WTC11 (cell line): ENCODE data around the gene ZSWIM6. TPM values are rescaled to one million over a fixed set of nuclear protein-coding genes. Genes with fewer than 3 reads are reported as not detected.

ENCODE experiments used
- ATAC-seq: fragments of 200-7000 bp; cut with Tn5 transposase; 2 replicates; pipeline ENCODE4 v1.10.0; 2021; ENCODE audit warnings: mild to moderate bottlenecking, moderate library complexity
- CTCF ChIA-PET: fragments of 300-600 bp; sonication (Branson Sonifier 250); formaldehyde crosslinking; loops from one replicate; lab custom pipeline; 2021; ENCODE audit warnings: antibody characterized with exemption; lab: Charles Lee
- POLR2A ChIA-PET: fragments of 350-600 bp; sonication (Branson Sonifier 250); formaldehyde crosslinking; loops from one replicate; lab custom pipeline; 2021; ENCODE audit warnings: antibody characterized with exemption; lab: Charles Lee
- DNase-seq: peaks from one replicate; pipeline ENCODE4 v3.0.0; 2021; ENCODE audit warnings: low spot score
- H3K27ac Mint-ChIP-seq: 2 replicates; pipeline ENCODE4 v1.8.0; 2021; ENCODE audit warnings: mixed read lengths
- H3K27me3 Mint-ChIP-seq: 2 replicates; pipeline ENCODE4 v1.8.0; 2021; ENCODE audit warnings: low read depth, mild to moderate bottlenecking, moderate library complexity, mixed read lengths
- H3K36me3 Mint-ChIP-seq: 2 replicates; pipeline ENCODE4 v1.8.0; 2021; ENCODE audit warnings: mixed read lengths
- H3K4me1 Mint-ChIP-seq: 2 replicates; pipeline ENCODE4 v1.8.0; 2022; ENCODE audit warnings: mixed read lengths
- H3K4me3 Mint-ChIP-seq: 2 replicates; pipeline ENCODE4 v1.8.0; 2021; ENCODE audit warnings: mild to moderate bottlenecking, moderate library complexity, mixed read lengths
- H3K9me3 Mint-ChIP-seq: 2 replicates; pipeline ENCODE4 v1.8.0; 2021; ENCODE audit warnings: mixed read lengths
- ARID4B ChIP-seq: sonication (generic); formaldehyde crosslinking; IDR thresholded peaks from 2 replicates; pipeline ENCODE4 v1.8.0; 2023; ENCODE audit warnings: missing genetic modification reagents, mild to moderate bottlenecking, borderline replicate concordance
- CREB1 ChIP-seq: sonication (generic); formaldehyde crosslinking; IDR thresholded peaks from 2 replicates; pipeline ENCODE4 v1.8.0; 2023; ENCODE audit warnings: mild to moderate bottlenecking, missing genetic modification reagents
- CTCF ChIP-seq: fragments of 200-600 bp; IDR thresholded peaks from 2 replicates; pipeline ENCODE4 v1.8.0; 2022; ENCODE audit warnings: antibody characterized with exemption
- E2F4 ChIP-seq: sonication (generic); formaldehyde crosslinking; IDR thresholded peaks from 2 replicates; pipeline ENCODE4 v1.8.1; 2022; ENCODE audit warnings: low read depth, mild to moderate bottlenecking, moderate library complexity, missing genetic modification reagents, borderline replicate concordance
- E2F5 ChIP-seq: sonication (generic); formaldehyde crosslinking; IDR thresholded peaks from 2 replicates; pipeline ENCODE4 v1.8.1; 2022; ENCODE audit warnings: mild to moderate bottlenecking, moderate library complexity, missing genetic modification reagents
- ELF4 ChIP-seq: sonication (generic); formaldehyde crosslinking; IDR thresholded peaks from 2 replicates; pipeline ENCODE4 v1.8.1; 2022; ENCODE audit warnings: low read depth, mild to moderate bottlenecking, moderate library complexity, missing genetic modification reagents
- FOXP1 ChIP-seq: sonication (generic); formaldehyde crosslinking; IDR thresholded peaks from 2 replicates; pipeline ENCODE4 v1.8.0; 2022; ENCODE audit warnings: missing genetic modification reagents, mild to moderate bottlenecking, moderate library complexity, borderline replicate concordance
- GTF2I ChIP-seq: fragments of 250-450 bp; sonication (Bioruptor Pico); conservative IDR thresholded peaks from 2 replicates; pipeline ENCODE4 v1.4.0; 2021; ENCODE audit warnings: mild to moderate bottlenecking
- JAZF1 ChIP-seq: fragments of 250-450 bp; sonication (Bioruptor Pico); IDR thresholded peaks from 2 replicates; pipeline ENCODE4 v1.9.0; 2021; ENCODE audit warnings: moderate library complexity, mild to moderate bottlenecking, inconsistent platforms
- KAT7 ChIP-seq: sonication (generic); formaldehyde crosslinking; IDR thresholded peaks from 2 replicates; pipeline ENCODE4 v1.8.1; 2023; ENCODE audit warnings: missing genetic modification reagents, mild to moderate bottlenecking, borderline replicate concordance
- NR1H2 ChIP-seq: sonication (generic); formaldehyde crosslinking; IDR thresholded peaks from 2 replicates; pipeline ENCODE4 v1.9.0; 2021; ENCODE audit warnings: mild to moderate bottlenecking, moderate library complexity, missing genetic modification reagents
- OVOL2 ChIP-seq: fragments of 250-450 bp; sonication (Bioruptor Pico); IDR thresholded peaks from 2 replicates; pipeline ENCODE4 v1.9.0; 2021; ENCODE audit warnings: mild to moderate bottlenecking, borderline replicate concordance
- PREB ChIP-seq: sonication (generic); formaldehyde crosslinking; IDR thresholded peaks from 2 replicates; pipeline ENCODE4 v1.8.1; 2022; ENCODE audit warnings: mild to moderate bottlenecking, missing genetic modification reagents, moderate library complexity, borderline replicate concordance
- TP53 ChIP-seq: sonication (generic); formaldehyde crosslinking; IDR thresholded peaks from 2 replicates; pipeline ENCODE4 v1.8.1; 2023; ENCODE audit warnings: mild to moderate bottlenecking, missing genetic modification reagents
- ZBTB21 ChIP-seq: sonication (generic); formaldehyde crosslinking; IDR thresholded peaks from 2 replicates; pipeline ENCODE4 v1.8.1; 2023; ENCODE audit warnings: mild to moderate bottlenecking, missing genetic modification reagents, borderline replicate concordance
- ZNF232 ChIP-seq: sonication (generic); formaldehyde crosslinking; IDR thresholded peaks from 2 replicates; pipeline ENCODE4 v1.8.0; 2022; ENCODE audit warnings: mild to moderate bottlenecking, missing genetic modification reagents
- ZNF317 ChIP-seq: sonication (generic); formaldehyde crosslinking; IDR thresholded peaks from 2 replicates; pipeline ENCODE4 v1.8.1; 2023; ENCODE audit warnings: low read depth, mild to moderate bottlenecking, moderate library complexity, missing genetic modification reagents, borderline replicate concordance
- ZNF423 ChIP-seq: fragments of 250-450 bp; sonication (Bioruptor Pico); IDR thresholded peaks from 2 replicates; pipeline ENCODE4 v2.1.2; 2022; ENCODE audit warnings: mild to moderate bottlenecking, moderate library complexity
- ZSCAN18 ChIP-seq: fragments of 250-450 bp; sonication (Bioruptor Pico); IDR thresholded peaks from 2 replicates; pipeline ENCODE4 v2.1.2; 2022; ENCODE audit warnings: mild to moderate bottlenecking, moderate library complexity
- total RNA-seq: library from RNA; stranded (reverse); gene quantifications from 3 replicates; pipeline ENCODE4 v1.2.3, GENCODE V29; 2021

ZSWIM6 gene
- total RNA-seq, 1 experiment from 2014 or later: 12.5 TPM

GRCh38 chr5:61450493-61451279, 118.6 kb downstream of the ZSWIM6 start:
- ChIA-PET CTCF (no interaction called here), POLR2A (no interaction called here)
- ATAC-seq (no peak), DNase-seq (no peak)
- H3K36me3 Mint-ChIP-seq: peaks cover 23% of the 10 kb centered on the region
- H3K9me3 Mint-ChIP-seq: peaks cover 29% of the 10 kb centered on the region
- no peak overlapping the region for H3K4me3 Mint-ChIP-seq
- no peak overlapping the region for H3K27ac Mint-ChIP-seq
- TF ChIP-seq ARID4B (no peak), PREB (CRISPR knock-in tag) (no peak), NR1H2 (CRISPR knock-in tag) (no peak), ZNF232 (CRISPR knock-in tag) (no peak), E2F5 (CRISPR knock-in tag) (no peak), ZNF423 (no peak), E2F4 (no peak), OVOL2 (no peak), GTF2I (CRISPR knock-in tag) (no peak), CREB1 (no peak), ZSCAN18 (CRISPR knock-in tag) (no peak), TP53 (CRISPR knock-in tag) (no peak), CTCF (no peak), FOXP1 (no peak), ELF4 (CRISPR knock-in tag) (no peak), ZNF317 (CRISPR knock-in tag) (no peak), KAT7 (CRISPR knock-in tag) (no peak), ZBTB21 (CRISPR knock-in tag) (no peak), JAZF1 (CRISPR knock-in tag) (no peak)
- H3K4me1 Mint-ChIP-seq: peaks cover 17% of the 10 kb centered on the region
- H3K27me3 Mint-ChIP-seq: no peaks in the 10 kb centered on the region
